HG02678 (cell line): ENCODE measurements around the gene TMEM86A.
A peak's percentile ranks its signal among the peaks of the same experiment; 100 is the strongest.

Experiments
- ATAC-seq: cut with Tn5 transposase; IDR thresholded peaks from one replicate; pipeline ENCODE4 v1.9.1; 2021; ENCODE audit warnings: mild to moderate bottlenecking, moderate library complexity; ENCODE audit not compliant: unreplicated experiment

Gene TMEM86A

GRCh38 chr11:18699848-18700261 lies 1.3 kb downstream of the TMEM86A start:
- ATAC-seq: no peak

GRCh38 chr11:18700375-18700774 lies 1.8 kb downstream of the TMEM86A start:
- ATAC-seq: no peak

- ATAC-seq: no peak
These were observed 2.3 kb downstream of the TMEM86A start for GRCh38 chr11:18700872-18701271.

GRCh38 chr11:18701614-18702216 lies 3.1 kb downstream of the TMEM86A start:
- no peak for ATAC-seq

GRCh38 chr11:18703001-18703763 lies 4.6 kb downstream of the TMEM86A start:
- no peak for ATAC-seq

GRCh38 chr11:18704045-18704645 lies 5.6 kb downstream of the TMEM86A start:
- ATAC-seq: no peak

- no peak for ATAC-seq
These were observed 6.1 kb downstream of the TMEM86A start for GRCh38 chr11:18704698-18705097.

- no peak for ATAC-seq
These were observed 7.2 kb downstream of the TMEM86A start for GRCh38 chr11:18705651-18706281.

- ATAC-seq: no peak
These were observed 8.0 kb downstream of the TMEM86A start for GRCh38 chr11:18706330-18707243.

- ATAC-seq: no peak
These were observed 9.3 kb downstream of the TMEM86A start for GRCh38 chr11:18707811-18708340.

- no peak for ATAC-seq
These were observed 10.8 kb downstream of the TMEM86A start for GRCh38 chr11:18709414-18709813.

- peak; percentile 44 for ATAC-seq
These were observed 12.0 kb downstream of the TMEM86A start for GRCh38 chr11:18710545-18710944.

- no peak for ATAC-seq
These were observed 15.3 kb downstream of the TMEM86A start for GRCh38 chr11:18713646-18714442.

- no peak for ATAC-seq
These were observed 15.8 kb downstream of the TMEM86A start for GRCh38 chr11:18714443-18714780.

GRCh38 chr11:18715476-18715875 lies 16.9 kb downstream of the TMEM86A start:
- ATAC-seq: no peak

- no peak for ATAC-seq
These were observed 21.7 kb downstream of the TMEM86A start for GRCh38 chr11:18720091-18720807.

GRCh38 chr11:18720808-18721560 lies 22.4 kb downstream of the TMEM86A start:
- peak; percentile 81 for ATAC-seq

- peak; percentile 65 for ATAC-seq
These were observed 23.1 kb downstream of the TMEM86A start for GRCh38 chr11:18721561-18722292.
